H1 (cell line): Measurements from ENCODE around the gene CACNB4.
A peak's percentile ranks its signal among the peaks of the same experiment; 100 is the strongest.

ENCODE experiments used
- BCL11A ChIP-seq, 2 experiments: IDR thresholded peaks; one replicate each; pipeline ENCODE4 v1.6.1; 2011; ENCODE audit warnings: low read depth in 2 of 2, low read length in 2 of 2, mild to moderate bottlenecking in 2 of 2
- CEBPB ChIP-seq: IDR thresholded peaks from 2 replicates; pipeline ENCODE4 v1.6.1; 2012; ENCODE audit warnings: low read depth, low read length
- CTCF ChIP-seq, 3 experiments: IDR thresholded peaks; 1 replicate in 2 of 3; 2 replicates in 1 of 3; pipeline versions ENCODE4 v1.5.1 to v1.6.1; 2011; ENCODE audit warnings: low read length in 3 of 3, mild to moderate bottlenecking in 3 of 3, inconsistent platforms in 2 of 3, low read depth in 1 of 3, moderate library complexity in 1 of 3; ENCODE audit not compliant: insufficient read depth in 1 of 3; ENCODE audit errors: control extremely low read depth in 1 of 3
- KDM1A ChIP-seq: fragments of 200-600, 300-600 bp; sonication (generic); IDR thresholded peaks from 2 replicates; pipeline ENCODE4 v1.7.1; 2016; ENCODE audit warnings: mild to moderate bottlenecking, low read length, borderline replicate concordance
- POLR2A ChIP-seq, 2 experiments: IDR thresholded peaks; 1 replicate in 1 of 2; 2 replicates in 1 of 2; pipeline ENCODE4 v1.6.1; 2011; ENCODE audit warnings: low read depth in 2 of 2, low read length in 2 of 2, mild to moderate bottlenecking in 2 of 2; ENCODE audit errors: control extremely low read depth in 1 of 2
- RFX5 ChIP-seq: IDR thresholded peaks from 2 replicates; pipeline ENCODE4 v1.6.1; 2011; ENCODE audit warnings: low read depth, low read length, improper control_type of control experiment, borderline replicate concordance
- SRF ChIP-seq: IDR thresholded peaks from 2 replicates; pipeline ENCODE4 v1.6.1; 2011; ENCODE audit warnings: mild to moderate bottlenecking, low read depth, low read length, moderate library complexity
- YY1 ChIP-seq: IDR thresholded peaks from 2 replicates; pipeline ENCODE4 v1.6.1; 2011; ENCODE audit warnings: low read depth, mild to moderate bottlenecking, low read length

- no peak for TF ChIP-seq POLR2A (IDR thresholded peaks at IDR 0.05; ENCODE audit: control extremely low read depth in 1 of 2, low read depth in 2 of 2, low read length in 2 of 2)
- peak; percentile 96 to 100 (median 97) for TF ChIP-seq CTCF (IDR thresholded peaks at IDR 0.05; ENCODE audit: control extremely low read depth in 1 of 3, insufficient read depth in 1 of 3, low read depth in 1 of 3, low read length in 3 of 3)
- no peak for TF ChIP-seq KDM1A
- no peak for TF ChIP-seq RFX5
- no peak for TF ChIP-seq YY1
- no peak for TF ChIP-seq BCL11A (IDR thresholded peaks at IDR 0.05; ENCODE audit: low read depth in 2 of 2, low read length in 2 of 2)
- TF ChIP-seq SRF: no peak
- TF ChIP-seq CEBPB: no peak
Observed at GRCh38 chr2:152025678-152026287, 73.1 kb downstream of the CACNB4 start.
